NCI-H1694 (cell line): Measurements from ENCODE around the gene TAS2R19.

Experiments used
- DNase-seq: peaks from one replicate; lab custom pipeline; 2025; lab: John Stamatoyannopoulos, UW

The TAS2R19 gene

DNA sequence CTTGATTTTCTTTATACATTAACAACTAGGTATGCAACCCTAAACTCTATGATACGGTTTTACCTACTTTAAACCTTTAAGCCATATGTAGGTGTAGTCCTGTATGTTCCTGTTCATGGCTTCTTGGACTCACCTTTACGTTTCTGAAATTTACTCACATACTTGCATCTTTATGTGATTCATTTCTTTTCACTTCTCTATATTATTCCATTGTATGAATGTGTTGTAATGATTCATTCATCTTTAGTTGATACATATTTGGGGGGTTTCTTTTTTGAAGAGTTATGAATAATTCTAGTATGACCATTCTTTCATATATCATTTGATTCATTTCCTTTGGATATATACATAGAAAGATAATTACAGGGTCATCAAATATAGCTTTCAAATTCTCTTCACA, 33.3 kb downstream of the TAS2R19 start:
- no peak for DNase-seq

DNA sequence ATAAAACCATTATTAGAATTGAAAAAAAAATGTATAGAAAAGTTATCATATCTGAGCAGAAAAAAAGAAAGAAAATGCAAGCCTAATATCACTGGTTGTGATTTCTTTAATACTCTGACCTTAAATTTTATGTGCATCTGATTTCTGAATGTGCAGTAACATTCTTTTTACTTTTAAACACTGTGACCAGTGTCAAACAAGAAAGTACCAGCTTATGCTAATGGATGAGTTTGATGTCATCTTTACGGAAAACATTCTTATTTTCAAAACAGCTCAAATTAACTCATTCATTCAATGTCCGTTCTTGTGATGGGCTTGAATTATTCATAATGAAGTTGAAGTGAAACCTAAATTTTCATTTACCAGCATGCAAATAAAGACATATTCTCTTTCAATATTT, 35.6 kb downstream of the TAS2R19 start, which contains the start of gene TAS2R50:
Gene TAS2R50, minus strand, starts transcription at position 101 of the 400 bp plus-strand sequence. Its CDS starts 52 bp downstream, at position 49.
- DNase-seq, result no peak

DNA sequence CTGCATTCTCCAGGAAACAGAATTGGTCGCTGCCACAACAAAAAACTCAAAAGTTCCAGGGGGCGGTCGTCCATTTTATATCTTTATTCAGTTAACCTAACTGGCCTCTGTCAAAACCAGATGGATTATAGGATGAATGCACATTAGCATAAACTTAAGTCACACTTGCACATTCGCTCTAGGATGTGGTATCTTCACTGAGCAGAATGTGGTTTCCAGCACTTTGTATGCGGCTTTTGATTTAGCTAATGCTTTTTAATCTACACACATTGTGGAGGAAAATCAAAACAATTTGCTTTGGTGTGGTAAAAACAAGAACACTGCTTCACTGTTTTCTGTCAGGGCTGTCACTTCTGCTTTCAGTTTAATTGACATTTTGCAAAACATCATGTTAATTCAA, 40.2 kb downstream of the TAS2R19 start:
- DNase-seq, result no peak

DNA sequence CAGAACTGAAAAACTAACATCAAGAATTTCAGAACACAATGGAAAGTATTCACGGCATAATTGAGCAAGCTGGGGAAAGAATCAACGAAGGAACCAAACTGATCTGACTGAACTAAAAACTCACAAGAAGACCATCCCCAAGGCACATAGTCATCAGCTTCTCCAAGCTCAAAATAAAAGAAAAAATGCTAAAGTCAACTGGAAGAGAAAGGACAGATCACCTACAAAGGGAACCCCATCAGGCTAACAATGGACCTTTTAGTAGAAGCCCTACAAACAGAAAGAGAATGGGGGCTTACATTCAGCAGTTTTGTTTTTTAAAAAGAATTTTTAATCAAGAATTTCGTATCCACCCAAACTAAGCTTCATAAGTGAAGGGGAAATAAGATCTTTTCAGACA, 47.5 kb downstream of the TAS2R19 start:
- DNase-seq, result no peak
